T-helper 17 cell (primary cell): ENCODE data around the gene WDR45. TPM values are rescaled to one million over a fixed set of nuclear protein-coding genes. Genes with fewer than 3 reads are reported as not detected.

Experiments used
- ATAC-seq: fragments of 150-1000 bp; cut with Tn5 transposase; 2 replicates; pipeline ENCODE4 v1.10.0; 2021; ENCODE audit warnings: mild to moderate bottlenecking, moderate library complexity
- DNase-seq, 3 donors: peaks; one replicate each; pipeline versions ENCODE4 v3.0.0 to v3.0.0-alpha.2; 2020 to 2021
- H3K9me3 ChIP-seq: one replicate; pipeline ENCODE4 v1.7.0; 2013; ENCODE audit warnings: low read length, mild to moderate bottlenecking; ENCODE audit not compliant: control insufficient read depth, poor library complexity, severe bottlenecking
- H3K27ac Mint-ChIP-seq: one replicate; pipeline ENCODE4 v1.8.0; 2022; ENCODE audit warnings: mild to moderate bottlenecking, moderate library complexity, mixed read lengths
- H3K27me3 Mint-ChIP-seq: one replicate; pipeline ENCODE4 v1.8.0; 2022; ENCODE audit warnings: mixed read lengths
- H3K36me3 Mint-ChIP-seq: one replicate; pipeline ENCODE4 v1.8.0; 2022; ENCODE audit warnings: low read depth, mixed read lengths
- H3K4me1 Mint-ChIP-seq: one replicate; pipeline ENCODE4 v1.8.0; 2022; ENCODE audit warnings: mild to moderate bottlenecking, mixed read lengths
- H3K4me3 Mint-ChIP-seq: one replicate; pipeline ENCODE4 v1.8.0; 2022; ENCODE audit warnings: mild to moderate bottlenecking, moderate library complexity, mixed read lengths
- total RNA-seq, 4 donors: library from RNA in 2 of 4; stranded (reverse) in 2 of 4; gene quantifications; one replicate each; pipeline ENCODE4 v1.2.3 and lab custom pipeline; 2022 to 2026

The WDR45 gene
- total RNA-seq, 2 donors from 2014 or later, result 69.9 to 73.5 TPM

DNA sequence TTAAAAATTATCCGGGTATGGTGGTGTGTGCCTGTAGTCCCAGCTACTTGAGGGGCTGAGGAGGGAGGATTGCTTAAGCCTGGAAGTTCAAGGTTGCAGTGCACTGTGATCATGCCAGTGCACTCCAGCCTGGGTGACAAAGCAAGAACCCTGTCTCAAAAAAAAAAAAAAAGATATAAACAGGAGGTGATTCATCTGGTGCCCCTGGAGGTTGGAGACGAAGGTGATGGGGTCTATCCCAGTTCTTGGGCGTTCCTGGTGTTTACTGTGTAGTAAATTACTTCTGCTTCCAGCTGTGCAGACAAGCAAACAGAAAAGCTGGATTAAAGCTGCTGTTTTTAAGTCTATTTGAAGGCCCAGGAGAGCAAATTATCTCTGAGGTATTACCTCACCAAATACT, 23.9 kb upstream of the WDR45 start:
- no peaks in the 10 kb centered on the region for H3K27me3 Mint-ChIP-seq
- no peaks in the 10 kb centered on the region for H3K36me3 Mint-ChIP-seq
- ATAC-seq (no peak), DNase-seq (no peak)
- no peak overlapping the region for H3K4me3 Mint-ChIP-seq
- H3K4me1 Mint-ChIP-seq, result peaks cover 3% of the 10 kb centered on the region
- H3K27ac Mint-ChIP-seq, result peak overlapping the region; percentile 37
- no peaks in the 10 kb centered on the region for H3K9me3 ChIP-seq

DNA sequence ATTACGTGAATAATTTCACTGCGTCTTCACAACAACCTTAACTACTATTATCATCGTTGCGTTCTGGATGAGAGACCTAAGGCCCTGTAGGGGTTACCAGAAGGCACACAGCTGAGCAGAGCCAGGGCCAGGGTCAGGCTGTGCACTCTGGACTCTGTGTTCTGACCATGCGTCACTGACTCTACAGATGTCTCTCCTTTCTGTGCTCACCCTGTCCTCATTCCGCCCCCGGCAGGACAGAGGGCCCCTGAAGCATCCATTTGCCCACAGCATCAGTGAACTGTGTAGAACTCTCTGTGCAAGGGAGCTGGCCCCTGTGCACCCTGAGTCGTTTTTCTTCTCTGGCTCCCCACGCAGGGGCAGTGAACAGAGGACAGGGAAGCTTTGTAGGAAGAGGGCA, 22.5 kb upstream of the WDR45 start:
- peak overlapping the region; percentile 77 for H3K27ac Mint-ChIP-seq
- H3K27me3 Mint-ChIP-seq, result no peaks in the 10 kb centered on the region
- no peak overlapping the region for H3K4me3 Mint-ChIP-seq
- H3K4me1 Mint-ChIP-seq, result peaks cover 3% of the 10 kb centered on the region
- DNase-seq (no peak), ATAC-seq (no peak)
- H3K9me3 ChIP-seq, result no peaks in the 10 kb centered on the region
- H3K36me3 Mint-ChIP-seq, result no peaks in the 10 kb centered on the region

DNA sequence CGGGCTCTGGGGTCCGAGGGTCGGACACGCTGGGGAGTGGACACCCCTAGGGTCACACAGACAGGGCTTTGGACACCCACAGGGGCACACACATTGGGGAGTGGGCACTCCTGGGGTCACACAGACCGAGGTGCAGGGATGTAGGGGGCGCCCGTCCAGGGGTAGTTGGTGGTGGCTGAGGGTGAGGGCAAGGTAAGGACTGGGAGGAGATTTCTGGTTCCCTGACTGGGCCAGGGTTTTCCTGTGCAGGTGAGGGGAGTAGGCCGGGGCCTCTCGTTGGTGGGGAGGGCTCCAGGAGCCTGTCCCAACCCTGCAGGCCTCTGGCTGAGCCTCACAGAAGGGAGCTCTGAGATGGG, 21.9 kb upstream of the WDR45 start:
- DNase-seq, result no peak
- H3K4me3 Mint-ChIP-seq, result peak overlapping the region; percentile 84
- no peaks in the 10 kb centered on the region for H3K9me3 ChIP-seq
- peak overlapping the region; percentile 77 for H3K27ac Mint-ChIP-seq
- H3K36me3 Mint-ChIP-seq, result no peaks in the 10 kb centered on the region
- no peaks in the 10 kb centered on the region for H3K27me3 Mint-ChIP-seq
- peaks cover under 1% of the 10 kb centered on the region for H3K4me1 Mint-ChIP-seq
- ATAC-seq, result no peak

DNA sequence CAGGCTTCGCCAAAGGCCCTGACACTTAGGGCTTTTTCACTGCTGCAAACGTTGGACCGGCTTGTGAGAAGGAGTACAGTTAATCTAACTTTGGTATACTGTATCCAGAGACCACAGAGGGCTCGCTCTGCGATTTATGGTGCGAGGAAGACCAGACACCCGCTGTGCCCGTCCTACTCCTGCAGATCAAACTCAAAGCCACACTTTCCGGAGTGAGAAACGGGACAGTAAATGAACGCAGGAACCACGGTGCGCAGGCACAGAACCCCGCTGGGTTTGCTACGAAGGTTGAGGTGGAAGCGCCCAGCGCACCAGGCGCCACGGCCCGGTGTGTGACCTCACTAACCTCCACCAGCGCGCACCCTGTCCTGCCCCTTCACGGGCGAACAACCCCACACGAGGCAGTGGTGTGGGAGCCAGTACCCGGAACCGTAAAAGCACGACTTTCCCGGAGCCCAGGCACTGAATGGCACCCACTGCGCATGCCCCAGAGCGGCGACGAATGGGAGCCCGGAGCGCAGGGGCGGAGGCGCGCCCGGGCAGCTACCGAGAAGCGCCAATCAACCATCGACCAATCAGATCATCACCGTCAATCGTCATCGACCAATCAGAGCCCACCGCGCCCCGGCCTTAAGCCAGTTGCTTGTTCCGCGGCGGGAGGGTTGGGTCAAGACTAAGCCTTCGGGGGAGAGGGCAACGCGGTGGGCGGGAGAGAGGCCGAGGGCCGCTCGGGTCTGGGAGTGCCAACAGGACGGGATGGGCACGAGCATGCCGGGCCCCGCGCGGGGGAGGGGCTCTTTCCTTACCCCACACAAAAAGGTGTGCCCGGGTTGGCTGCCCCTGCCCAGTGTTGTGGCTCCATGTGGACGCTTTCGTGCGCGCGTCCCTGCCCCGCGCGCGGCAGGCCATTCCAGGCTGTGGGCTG, 21.3 kb upstream of the WDR45 start:
- H3K27ac Mint-ChIP-seq, result peak overlapping the region; percentile 77
- ATAC-seq (peak; percentile 95), DNase-seq (peak; percentile 76 to 86 (median 81))
- no peaks in the 10 kb centered on the region for H3K27me3 Mint-ChIP-seq
- no peaks in the 10 kb centered on the region for H3K36me3 Mint-ChIP-seq
- no peaks in the 10 kb centered on the region for H3K4me1 Mint-ChIP-seq
- peak overlapping the region; percentile 84 for H3K4me3 Mint-ChIP-seq
- H3K9me3 ChIP-seq, result no peaks in the 10 kb centered on the region

DNA sequence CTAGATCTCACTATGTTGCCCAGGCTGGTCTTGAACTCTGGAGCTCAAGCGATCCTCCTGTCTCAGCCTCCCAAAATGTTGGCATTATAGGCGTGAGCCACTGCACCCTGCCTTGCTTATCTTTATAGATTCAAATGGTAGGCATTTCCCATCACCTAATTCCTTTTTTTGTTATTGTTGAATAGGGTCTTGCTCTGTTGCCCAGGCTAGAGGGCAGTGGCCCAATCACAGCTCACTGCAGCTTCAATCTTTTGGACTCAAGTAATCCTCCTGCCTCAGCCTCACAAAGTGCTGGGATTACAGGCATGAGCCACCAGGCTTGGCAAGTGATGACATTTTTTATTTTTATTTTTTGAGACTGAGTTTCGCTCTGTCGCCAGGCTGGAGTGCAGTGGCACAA, 16.7 kb upstream of the WDR45 start:
- no peaks in the 10 kb centered on the region for H3K9me3 ChIP-seq
- Mint-ChIP-seq H3K27ac (no peak overlapping the region), H3K4me3 (no peak overlapping the region), H3K27me3 (no peaks in the 10 kb centered on the region), H3K36me3 (no peaks in the 10 kb centered on the region), H3K4me1 (no peaks in the 10 kb centered on the region)
- no peak for ATAC-seq
- no peak for DNase-seq

DNA sequence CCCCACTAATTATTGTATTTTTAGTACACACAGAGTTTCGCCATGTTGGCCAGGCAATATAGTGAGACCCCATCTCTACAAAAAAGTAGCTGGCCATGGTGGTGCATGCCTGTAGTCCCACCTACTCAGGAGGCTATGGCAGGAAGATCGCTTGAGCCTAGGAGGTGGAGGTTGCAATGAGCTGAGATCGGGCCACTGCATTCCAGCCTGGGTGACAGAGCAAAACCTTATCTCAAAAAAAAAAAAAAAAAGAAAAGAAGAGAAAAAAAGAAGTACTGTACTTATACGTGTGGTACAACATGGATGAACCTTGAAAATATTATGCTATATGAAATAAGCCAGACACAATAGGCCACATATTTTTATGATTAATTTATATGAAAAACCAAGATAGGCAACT, 9.9 kb upstream of the WDR45 start:
- no peak overlapping the region for H3K4me3 Mint-ChIP-seq
- no peaks in the 10 kb centered on the region for H3K9me3 ChIP-seq
- no peaks in the 10 kb centered on the region for H3K4me1 Mint-ChIP-seq
- no peaks in the 10 kb centered on the region for H3K36me3 Mint-ChIP-seq
- no peak overlapping the region for H3K27ac Mint-ChIP-seq
- ATAC-seq, result no peak
- H3K27me3 Mint-ChIP-seq, result no peaks in the 10 kb centered on the region
- no peak for DNase-seq

DNA sequence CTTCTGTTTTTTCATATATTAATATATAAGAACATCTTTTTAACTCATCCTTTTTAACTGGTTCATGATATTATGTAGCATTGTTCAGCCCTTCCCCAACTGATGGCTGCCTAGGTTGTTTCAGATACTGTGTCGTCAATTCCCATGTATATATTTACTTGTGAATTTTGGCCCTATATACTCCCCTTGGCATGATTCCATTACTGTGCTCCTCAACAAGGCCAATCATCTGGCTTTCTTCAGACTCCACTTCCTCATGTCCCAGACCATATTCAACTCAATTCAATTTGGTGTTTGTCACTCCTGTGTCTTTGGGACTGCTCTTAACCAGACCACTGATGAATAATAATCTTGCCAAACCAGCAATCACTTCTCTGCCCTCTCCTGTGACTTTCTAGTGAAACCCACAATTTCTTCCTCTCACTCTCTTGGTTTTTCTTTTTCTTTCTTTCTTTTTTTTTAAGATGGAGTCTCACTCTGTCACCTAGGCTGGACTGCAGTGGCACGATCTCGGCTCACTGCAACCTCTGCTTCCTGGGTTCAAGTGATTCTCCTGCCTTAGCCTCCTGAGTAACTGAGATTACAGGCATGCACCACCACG, 2.7 kb upstream of the WDR45 start:
- peaks cover 2% of the 10 kb centered on the region for H3K36me3 Mint-ChIP-seq
- H3K4me1 Mint-ChIP-seq, result peaks cover 9% of the 10 kb centered on the region
- H3K9me3 ChIP-seq, result no peaks in the 10 kb centered on the region
- H3K4me3 Mint-ChIP-seq, result no peak overlapping the region
- H3K27ac Mint-ChIP-seq, result no peak overlapping the region
- no peak for ATAC-seq
- H3K27me3 Mint-ChIP-seq, result no peaks in the 10 kb centered on the region
- no peak for DNase-seq

DNA sequence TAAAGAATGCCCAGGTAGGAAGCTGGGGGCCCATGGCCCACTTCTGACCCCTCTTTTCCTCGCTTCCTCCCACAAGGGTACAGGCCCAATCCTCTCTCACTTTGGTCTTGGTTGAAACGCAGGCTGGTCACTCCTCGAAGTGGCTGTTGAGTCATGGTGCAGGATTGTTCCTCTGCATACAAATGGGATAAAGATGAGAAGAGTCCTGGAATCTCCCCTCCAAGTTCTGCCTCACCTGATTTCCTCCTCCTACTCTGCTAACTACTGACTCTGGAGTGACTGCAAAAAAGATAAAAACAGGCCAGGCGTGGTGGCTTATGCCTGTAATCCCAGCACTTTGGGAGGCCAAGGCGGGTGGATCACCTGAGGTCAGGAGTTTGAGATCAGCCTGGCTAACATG, 1.7 kb downstream of the WDR45 start:
- Mint-ChIP-seq H3K4me1 (peaks cover 15% of the 10 kb centered on the region), H3K27me3 (no peaks in the 10 kb centered on the region), H3K27ac (no peak overlapping the region), H3K4me3 (no peak overlapping the region), H3K36me3 (peaks cover 2% of the 10 kb centered on the region)
- no peaks in the 10 kb centered on the region for H3K9me3 ChIP-seq
- ATAC-seq (no peak), DNase-seq (no peak)

DNA sequence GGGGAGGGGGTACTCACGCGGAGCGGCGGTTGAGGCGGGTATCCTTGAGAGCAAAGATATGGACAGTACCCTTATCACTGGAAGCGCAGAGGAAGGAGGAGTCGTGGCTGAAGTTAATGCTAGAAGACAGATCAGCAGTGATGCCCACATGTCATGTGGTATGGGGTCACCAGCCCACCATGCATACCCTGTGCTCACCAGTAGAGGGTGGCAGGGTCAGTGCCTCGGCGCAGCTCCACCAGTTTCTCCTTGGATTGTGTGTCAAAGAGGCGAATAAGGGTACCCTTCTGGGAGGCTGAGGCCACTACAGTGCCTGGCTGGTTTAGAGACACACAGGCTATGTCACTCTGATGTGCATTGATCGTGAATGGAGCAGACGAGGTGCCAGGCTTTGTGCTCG, 4.3 kb downstream of the WDR45 start:
- DNase-seq (no peak), ATAC-seq (no peak)
- H3K27me3 Mint-ChIP-seq, result no peaks in the 10 kb centered on the region
- peaks cover 19% of the 10 kb centered on the region for H3K4me1 Mint-ChIP-seq
- H3K4me3 Mint-ChIP-seq, result no peak overlapping the region
- no peaks in the 10 kb centered on the region for H3K9me3 ChIP-seq
- no peak overlapping the region for H3K27ac Mint-ChIP-seq
- H3K36me3 Mint-ChIP-seq, result peaks cover 1% of the 10 kb centered on the region

DNA sequence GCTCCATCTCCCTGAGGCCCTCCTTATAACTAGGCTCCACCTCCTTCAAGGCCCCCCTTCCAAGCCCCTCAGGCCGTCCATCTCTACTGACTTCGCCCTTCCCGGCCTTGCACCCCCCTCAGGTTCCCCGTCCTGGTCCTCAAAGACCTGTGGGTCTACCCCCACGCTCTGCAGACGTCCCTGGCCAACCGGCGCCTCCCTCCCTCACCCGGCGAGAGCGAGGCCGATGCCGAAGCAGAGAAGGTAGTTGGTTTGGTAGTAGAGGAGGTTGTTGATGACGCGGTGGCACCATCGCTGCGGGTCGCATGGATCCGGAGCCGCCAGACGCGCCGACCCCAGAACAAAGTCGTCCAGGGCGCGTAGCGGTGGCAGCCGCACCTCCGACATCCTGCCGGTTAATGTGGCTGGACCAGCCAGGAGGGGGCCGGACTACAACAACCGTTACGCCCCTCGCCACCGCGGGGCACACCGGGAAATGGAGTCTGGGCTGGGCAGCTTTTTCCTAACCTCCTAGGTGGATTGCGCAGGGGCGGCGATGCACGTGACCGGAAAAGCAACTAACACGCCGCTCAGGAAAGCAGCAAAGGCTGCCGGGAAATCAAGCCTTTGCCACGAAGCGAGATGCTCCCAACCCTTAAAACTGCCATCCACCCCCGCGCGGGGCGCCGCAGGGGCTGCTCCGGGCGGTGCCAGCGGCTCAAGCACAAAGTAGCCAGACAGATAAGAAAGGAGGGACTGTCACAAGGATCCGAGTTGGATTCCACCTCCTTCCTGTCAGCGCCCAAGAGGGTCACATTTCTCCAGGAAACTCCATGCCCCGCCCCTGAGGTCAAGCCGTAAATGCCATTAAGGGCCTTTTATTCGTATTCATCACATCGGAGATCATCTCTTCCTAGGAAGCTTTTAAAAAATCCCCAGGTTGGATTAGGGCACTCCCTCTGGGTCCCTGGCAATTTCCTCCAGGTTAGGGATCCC, 5.8 kb downstream of the WDR45 start, which contains the start of gene PRAF2:
Gene PRAF2, minus strand, starts transcription at position 402 of the 975 bp plus-strand sequence. Its CDS starts 15 bp downstream, at position 387.
- H3K4me1 Mint-ChIP-seq, result peaks cover 13% of the 10 kb centered on the region
- ATAC-seq, result peak; percentile 98
- H3K36me3 Mint-ChIP-seq, result no peaks in the 10 kb centered on the region
- H3K9me3 ChIP-seq, result no peaks in the 10 kb centered on the region
- peak within 1 kb of the TSS; percentile 90 for H3K4me3 Mint-ChIP-seq
- H3K27me3 Mint-ChIP-seq, result no peaks in the 10 kb centered on the region
- H3K27ac Mint-ChIP-seq, result peak within 1 kb of the TSS; percentile 78
- DNase-seq, result peak; percentile 74 to 81 (median 75)

DNA sequence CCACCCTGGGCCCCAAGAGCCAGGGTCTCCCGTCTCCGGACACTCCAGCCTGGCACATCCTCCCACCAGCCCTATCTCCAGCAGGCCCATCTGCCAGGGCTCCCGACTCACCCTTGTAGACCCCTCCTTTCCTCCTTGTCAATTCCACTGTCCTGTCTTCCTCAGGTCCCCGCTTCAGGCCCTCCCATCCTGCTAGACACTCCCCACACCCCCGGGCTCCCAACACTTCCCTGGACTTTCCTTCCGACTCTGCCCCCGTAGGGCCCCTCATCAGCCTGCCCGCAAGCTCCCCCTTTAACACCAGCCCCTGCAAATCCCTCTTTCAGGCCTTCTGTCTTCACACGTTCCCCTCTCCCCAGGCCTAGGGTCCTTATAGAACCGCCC, 7.0 kb downstream of the WDR45 start:
- H3K27ac Mint-ChIP-seq, result peak overlapping the region; percentile 78
- H3K4me1 Mint-ChIP-seq, result peaks cover 10% of the 10 kb centered on the region
- no peaks in the 10 kb centered on the region for H3K27me3 Mint-ChIP-seq
- DNase-seq (no peak), ATAC-seq (no peak)
- no peaks in the 10 kb centered on the region for H3K9me3 ChIP-seq
- H3K36me3 Mint-ChIP-seq, result no peaks in the 10 kb centered on the region
- H3K4me3 Mint-ChIP-seq, result peak overlapping the region; percentile 90

DNA sequence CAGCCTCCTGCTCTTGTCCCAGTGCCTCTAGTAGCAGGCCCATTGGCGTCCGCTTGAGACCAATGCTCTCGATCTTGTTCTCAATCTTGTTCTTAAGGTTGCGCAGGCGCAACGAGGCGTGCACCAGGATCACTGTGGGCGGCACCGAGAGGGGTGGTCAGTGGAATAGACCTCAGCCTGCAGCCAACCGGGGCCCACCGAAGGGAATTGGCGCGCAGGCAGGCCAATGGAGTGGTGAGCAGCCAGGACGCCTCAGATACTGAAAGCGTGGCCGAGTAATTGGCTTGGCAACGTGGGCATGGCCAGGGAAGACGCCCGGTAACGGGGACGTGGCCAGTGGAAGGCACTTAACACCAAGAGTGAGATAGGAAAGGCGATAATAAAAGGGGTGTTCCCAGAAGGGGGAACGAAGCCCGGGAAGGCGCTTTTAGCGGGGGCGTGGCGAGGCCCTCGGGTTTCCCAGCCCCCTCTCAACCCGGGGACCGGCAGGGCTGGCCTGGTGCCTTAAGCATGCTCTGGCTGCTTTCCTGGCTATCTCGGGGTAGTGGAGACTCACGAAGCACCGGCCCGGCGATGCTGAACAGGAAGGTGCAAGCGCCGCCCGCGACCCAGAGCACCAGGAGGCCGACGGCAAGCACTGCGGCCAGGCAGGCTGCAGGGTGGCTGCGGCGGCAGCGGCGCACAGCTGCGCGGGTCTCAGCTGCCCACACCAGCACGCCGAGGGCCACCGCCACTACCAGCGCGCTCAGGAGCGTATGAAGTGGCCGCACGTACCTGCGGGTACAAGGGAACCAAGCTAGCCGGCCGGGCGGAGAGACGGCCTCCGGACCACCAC, 7.6 kb downstream of the WDR45 start:
- no peaks in the 10 kb centered on the region for H3K27me3 Mint-ChIP-seq
- H3K27ac Mint-ChIP-seq, result no peak overlapping the region
- DNase-seq, result no peak
- peaks cover 10% of the 10 kb centered on the region for H3K4me1 Mint-ChIP-seq
- H3K36me3 Mint-ChIP-seq, result no peaks in the 10 kb centered on the region
- no peaks in the 10 kb centered on the region for H3K9me3 ChIP-seq
- ATAC-seq, result no peak
- no peak overlapping the region for H3K4me3 Mint-ChIP-seq
